ENCODE data around the gene CD74.
"Not testable (repeated sequence)": the region's sequence is repeated elsewhere in the genome, so short reads cannot be mapped to it uniquely, and the experiment has no call there.

Gene CD74

GRCh38 chr5:150441813-150442698 is 29.3 kb upstream of the CD74 start:
- no peak for DNase-seq (ENCODE audit: low read depth)

- DNase-seq (ENCODE audit: low read depth): no peak
Observed at GRCh38 chr5:150440948-150441812, 28.5 kb upstream of the CD74 start.

GRCh38 chr5:150438873-150439546 is 26.3 kb upstream of the CD74 start:
- DNase-seq (ENCODE audit: low read depth): peak; percentile 66

DNA sequence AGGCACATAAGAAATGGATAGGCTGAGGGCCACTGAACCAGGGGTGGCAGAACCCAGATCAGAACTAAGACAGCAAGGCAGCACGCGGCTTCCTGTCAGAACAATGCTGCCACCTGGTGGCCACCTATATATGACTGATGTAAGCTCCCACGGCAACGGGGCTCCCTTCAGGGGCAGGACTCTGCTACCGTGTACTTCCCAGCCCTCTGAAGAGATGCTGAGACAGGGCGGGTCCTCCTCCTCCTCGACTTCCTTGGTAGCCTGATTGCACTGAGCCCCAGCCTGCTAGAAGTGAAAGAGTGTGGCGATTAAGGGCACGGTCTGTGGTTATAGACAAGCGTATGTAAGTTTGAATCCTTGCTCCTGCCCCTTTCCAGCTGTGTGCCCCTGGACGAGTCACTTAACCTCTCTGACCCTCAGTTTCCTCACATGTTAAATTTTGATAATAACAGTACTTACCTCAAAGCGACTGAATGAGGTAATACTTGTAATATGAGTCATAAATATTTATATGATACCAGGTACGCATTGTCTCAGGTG is 23.5 kb upstream of the CD74 start:
- peak; percentile 94 for DNase-seq (ENCODE audit: low read depth)

DNA sequence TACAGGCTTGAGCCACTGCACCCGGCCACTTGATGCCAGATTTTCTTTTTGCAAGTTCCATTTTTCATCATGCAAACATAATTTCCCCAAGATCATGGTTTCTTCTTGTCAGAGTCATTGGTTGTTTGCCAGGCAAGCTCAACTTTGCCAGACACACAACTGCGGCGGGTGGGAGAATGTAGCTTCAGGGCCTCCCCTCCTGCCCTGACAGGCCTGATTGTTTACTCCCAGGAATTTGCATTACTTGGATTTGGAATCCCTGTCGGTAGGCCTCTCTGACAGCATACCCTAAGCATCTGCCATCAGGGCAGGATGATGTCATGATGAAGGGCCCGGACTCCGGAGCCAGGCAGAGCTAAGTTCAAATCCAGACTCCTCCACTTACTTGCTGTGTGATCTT is 21.8 kb upstream of the CD74 start:
- peak; percentile 79 for DNase-seq (ENCODE audit: low read depth)

- no peak for DNase-seq (ENCODE audit: low read depth)
Observed at GRCh38 chr5:150431574-150431973, 18.9 kb upstream of the CD74 start.

DNA sequence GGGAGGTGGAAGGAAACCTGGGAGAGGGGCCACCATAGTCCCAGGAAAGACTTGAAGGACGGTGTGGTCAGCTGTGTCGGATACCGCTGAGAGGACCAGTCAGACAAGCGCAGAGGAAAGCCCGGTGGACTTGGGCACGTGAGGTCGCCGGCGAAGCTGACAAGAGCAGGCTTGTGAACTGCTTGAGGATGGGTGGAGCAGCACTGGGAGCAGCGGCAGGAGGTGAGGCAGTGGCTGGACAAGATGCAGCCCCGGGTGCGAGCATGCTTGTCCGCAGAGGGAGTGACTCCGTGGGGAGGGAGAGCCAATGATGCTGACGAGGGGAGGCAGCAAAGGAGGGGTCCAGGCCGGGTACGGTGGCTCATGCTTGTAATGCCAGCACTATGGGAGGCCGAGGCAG is 18.3 kb upstream of the CD74 start:
- no peak for DNase-seq (ENCODE audit: low read depth)

- no peak for DNase-seq (ENCODE audit: low read depth)
Observed at GRCh38 chr5:150429410-150429873, 16.7 kb upstream of the CD74 start.

GRCh38 chr5:150428978-150429377 is 16.3 kb upstream of the CD74 start:
- no peak for DNase-seq (ENCODE audit: low read depth)

DNA sequence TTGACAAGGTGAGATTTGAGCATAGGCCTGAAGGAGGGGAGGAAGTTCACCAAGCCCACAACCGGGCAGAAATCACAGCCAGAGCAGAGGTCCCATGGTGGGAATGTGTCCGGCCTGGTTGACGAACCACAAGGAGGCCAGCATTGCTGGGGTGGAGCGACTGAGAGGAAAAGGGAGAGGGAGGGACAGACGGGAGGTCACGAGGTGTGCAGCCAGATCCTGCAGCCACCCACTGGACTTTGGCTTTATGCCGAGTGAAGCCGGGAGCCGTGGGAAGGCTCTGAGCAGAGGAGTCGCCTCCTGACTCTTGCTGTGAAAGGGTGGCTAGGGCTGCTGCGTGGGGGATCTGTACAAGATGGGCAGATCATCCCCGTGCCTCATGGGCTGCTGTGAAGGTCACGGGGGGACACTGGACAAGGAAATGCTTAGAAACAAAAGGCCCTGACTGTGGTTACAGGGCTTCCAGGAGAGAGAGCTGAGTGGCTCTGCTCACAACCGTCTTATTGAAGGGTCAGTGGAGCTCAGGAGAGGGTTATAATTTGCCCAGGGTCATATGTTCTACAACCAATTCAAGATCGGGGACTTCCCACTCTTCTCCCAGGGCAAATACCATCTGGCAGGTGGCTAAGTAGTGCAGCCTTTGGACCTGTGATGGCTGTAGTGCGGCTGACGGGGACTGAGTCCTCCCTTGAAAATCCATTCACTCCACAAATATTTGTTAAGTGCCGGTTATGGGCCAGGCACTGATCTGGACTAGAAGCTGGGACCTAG is 15.6 kb upstream of the CD74 start:
- DNase-seq (ENCODE audit: low read depth): no peak

- DNase-seq (ENCODE audit: low read depth): not testable (repeated sequence)
Observed at GRCh38 chr5:150426165-150426564, 13.5 kb upstream of the CD74 start.

GRCh38 chr5:150422758-150423157 is 10.0 kb upstream of the CD74 start:
- no peak for DNase-seq (ENCODE audit: low read depth)

- DNase-seq (ENCODE audit: low read depth): no peak
Observed at GRCh38 chr5:150422075-150422474, 9.4 kb upstream of the CD74 start.

GRCh38 chr5:150419630-150420270 is 7.0 kb upstream of the CD74 start:
- no peak for DNase-seq (ENCODE audit: low read depth)

- DNase-seq (ENCODE audit: low read depth): not testable (repeated sequence)
Observed at GRCh38 chr5:150413902-150414790, 1.4 kb upstream of the CD74 start.

DNA sequence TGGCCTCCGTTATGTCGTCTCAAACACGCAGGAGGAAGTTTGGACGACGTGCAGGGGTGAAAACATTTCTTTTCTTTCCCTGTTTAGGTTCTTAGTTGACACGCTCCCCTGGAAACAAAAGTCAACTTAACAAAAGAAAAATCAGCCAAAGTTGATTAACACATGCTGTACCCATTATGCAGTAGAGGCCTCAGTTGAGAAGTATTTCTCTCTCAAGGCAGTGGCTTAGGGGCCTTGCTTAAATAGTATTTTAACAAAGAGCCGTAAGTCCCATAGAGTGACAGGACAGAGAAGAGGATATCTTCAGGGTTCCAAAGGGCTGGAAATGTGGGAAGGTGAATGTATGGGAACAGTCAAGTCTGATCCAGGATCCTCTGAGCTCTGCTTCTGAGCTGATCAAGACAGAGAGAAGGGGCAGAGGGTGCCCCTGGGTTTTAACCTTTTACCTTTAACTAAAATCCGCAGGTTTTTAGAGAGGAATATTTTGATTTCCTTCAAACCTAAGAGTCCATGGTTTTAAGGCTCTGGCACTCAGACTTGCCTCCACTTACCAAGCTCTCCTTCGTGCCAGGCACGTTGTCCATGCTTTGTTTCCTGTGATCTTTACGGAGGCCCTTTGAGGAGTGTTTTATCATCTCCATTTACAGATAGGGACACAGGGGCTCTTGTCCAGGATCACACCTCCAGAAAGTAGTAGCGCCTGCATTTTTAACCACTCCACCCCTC is 629 bp upstream of the CD74 start:
- no peak for DNase-seq (ENCODE audit: low read depth)

DNA sequence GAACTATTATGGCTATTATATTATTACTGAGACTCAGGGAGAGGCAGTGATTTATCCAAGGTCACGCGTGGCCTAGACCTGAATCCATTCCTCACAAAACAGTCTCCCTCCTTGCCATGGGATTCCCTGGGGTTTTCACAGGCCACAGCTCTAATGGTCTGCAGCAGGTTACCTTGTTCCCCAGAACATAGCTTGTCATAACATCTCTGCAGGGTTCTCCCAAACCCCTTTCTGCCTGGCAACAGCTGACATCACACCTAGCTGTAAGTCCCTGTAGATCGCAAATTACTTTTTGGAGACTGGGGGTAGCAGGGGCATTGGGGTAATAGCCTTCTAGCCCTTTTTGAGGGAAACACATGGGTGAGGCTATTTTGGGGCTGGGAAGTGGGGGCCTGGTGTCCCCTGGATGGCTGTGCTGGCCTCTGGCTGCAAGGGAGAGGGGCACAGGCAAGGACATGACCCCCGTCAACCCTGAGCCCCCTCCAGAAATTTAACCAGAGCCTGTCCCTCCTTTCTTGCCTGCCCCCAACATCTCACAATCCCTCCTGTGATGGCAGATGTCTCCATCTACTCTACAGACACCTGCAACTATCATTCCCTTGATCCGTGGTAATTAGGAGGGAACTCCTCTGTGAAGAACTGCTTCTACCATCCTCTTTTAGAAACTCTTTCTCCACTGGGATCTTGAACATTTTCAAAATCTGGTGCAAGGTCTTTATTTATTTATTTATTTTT is 1.3 kb downstream of the CD74 start:
- no peak for DNase-seq (ENCODE audit: low read depth)

DNA sequence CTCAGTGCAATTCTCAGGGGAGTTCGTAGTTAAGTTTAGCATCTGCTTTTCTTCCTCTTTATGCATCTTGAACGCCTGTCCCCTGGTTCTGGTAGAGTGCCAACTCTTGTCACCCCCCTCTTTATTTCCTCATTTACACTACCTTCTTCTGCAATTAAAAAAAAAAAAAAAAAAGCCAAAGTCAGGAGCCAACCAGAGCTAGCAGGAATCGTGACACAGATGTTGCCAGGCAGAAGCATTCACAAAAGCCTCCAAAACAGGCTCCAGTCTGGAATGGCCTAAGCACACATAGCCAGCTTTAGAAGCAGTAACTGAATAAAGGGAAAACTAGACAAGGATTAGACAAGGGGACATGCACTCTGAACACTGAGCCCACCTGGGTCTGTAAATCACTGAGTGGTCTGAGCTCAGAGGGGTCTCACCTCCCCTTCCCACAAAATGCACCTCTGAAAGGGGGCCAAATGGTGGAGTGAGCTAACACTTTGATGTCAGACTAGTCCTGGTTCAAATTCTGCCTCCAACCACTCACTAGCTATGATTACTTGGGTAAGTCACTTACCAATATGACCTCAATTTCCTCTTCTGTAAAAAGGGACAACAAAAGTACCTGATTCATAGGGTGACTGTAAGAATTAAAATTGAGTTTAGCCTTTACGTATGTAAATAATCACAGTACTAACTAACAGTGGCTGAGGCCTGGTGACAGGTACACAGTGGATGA is 2.0 kb downstream of the CD74 start:
- DNase-seq (ENCODE audit: low read depth): peak; percentile 82
